ENCODE results near the gene MDFI. TPM values are rescaled to one million over a fixed set of nuclear protein-coding genes. Genes with fewer than 3 reads are reported as not detected.

MDFI gene
- total and polyA plus RNA-seq, 2 experiments from 2014 or later = 2.8 to 51.4 TPM

DNA sequence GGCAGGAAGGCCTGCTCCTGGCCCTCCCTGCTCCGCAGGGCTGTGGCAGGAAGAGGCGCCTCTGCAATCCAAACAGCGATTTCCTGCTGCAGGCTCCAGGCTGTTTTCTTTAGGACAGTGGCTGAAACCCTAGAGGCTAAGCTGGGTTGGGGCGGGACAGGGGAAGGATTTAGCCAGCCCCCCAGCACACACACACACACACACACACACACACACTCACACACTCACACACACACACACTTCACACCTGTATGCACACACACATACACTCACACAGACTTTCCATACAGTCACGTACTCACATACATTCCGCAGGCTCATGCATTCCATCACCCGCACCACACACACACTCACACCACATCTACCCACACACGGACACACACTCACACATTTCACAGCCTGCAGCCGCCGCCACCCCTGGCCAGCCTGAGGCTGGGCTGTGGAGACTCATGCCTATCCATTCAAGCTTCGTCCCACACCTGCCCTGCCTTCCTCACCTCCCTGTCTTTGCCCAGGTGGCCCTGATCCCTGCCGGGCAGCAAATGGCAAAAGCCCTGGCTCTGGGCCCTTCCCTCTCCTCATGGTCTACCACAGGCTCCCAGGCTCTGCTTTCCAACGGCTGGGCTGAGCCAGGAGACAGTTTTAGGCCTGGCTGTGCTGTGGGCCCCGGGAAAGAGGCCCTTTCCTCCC is 17.9 kb downstream of the MDFI start (continued):
- TF ChIP-seq, protein P1, sequence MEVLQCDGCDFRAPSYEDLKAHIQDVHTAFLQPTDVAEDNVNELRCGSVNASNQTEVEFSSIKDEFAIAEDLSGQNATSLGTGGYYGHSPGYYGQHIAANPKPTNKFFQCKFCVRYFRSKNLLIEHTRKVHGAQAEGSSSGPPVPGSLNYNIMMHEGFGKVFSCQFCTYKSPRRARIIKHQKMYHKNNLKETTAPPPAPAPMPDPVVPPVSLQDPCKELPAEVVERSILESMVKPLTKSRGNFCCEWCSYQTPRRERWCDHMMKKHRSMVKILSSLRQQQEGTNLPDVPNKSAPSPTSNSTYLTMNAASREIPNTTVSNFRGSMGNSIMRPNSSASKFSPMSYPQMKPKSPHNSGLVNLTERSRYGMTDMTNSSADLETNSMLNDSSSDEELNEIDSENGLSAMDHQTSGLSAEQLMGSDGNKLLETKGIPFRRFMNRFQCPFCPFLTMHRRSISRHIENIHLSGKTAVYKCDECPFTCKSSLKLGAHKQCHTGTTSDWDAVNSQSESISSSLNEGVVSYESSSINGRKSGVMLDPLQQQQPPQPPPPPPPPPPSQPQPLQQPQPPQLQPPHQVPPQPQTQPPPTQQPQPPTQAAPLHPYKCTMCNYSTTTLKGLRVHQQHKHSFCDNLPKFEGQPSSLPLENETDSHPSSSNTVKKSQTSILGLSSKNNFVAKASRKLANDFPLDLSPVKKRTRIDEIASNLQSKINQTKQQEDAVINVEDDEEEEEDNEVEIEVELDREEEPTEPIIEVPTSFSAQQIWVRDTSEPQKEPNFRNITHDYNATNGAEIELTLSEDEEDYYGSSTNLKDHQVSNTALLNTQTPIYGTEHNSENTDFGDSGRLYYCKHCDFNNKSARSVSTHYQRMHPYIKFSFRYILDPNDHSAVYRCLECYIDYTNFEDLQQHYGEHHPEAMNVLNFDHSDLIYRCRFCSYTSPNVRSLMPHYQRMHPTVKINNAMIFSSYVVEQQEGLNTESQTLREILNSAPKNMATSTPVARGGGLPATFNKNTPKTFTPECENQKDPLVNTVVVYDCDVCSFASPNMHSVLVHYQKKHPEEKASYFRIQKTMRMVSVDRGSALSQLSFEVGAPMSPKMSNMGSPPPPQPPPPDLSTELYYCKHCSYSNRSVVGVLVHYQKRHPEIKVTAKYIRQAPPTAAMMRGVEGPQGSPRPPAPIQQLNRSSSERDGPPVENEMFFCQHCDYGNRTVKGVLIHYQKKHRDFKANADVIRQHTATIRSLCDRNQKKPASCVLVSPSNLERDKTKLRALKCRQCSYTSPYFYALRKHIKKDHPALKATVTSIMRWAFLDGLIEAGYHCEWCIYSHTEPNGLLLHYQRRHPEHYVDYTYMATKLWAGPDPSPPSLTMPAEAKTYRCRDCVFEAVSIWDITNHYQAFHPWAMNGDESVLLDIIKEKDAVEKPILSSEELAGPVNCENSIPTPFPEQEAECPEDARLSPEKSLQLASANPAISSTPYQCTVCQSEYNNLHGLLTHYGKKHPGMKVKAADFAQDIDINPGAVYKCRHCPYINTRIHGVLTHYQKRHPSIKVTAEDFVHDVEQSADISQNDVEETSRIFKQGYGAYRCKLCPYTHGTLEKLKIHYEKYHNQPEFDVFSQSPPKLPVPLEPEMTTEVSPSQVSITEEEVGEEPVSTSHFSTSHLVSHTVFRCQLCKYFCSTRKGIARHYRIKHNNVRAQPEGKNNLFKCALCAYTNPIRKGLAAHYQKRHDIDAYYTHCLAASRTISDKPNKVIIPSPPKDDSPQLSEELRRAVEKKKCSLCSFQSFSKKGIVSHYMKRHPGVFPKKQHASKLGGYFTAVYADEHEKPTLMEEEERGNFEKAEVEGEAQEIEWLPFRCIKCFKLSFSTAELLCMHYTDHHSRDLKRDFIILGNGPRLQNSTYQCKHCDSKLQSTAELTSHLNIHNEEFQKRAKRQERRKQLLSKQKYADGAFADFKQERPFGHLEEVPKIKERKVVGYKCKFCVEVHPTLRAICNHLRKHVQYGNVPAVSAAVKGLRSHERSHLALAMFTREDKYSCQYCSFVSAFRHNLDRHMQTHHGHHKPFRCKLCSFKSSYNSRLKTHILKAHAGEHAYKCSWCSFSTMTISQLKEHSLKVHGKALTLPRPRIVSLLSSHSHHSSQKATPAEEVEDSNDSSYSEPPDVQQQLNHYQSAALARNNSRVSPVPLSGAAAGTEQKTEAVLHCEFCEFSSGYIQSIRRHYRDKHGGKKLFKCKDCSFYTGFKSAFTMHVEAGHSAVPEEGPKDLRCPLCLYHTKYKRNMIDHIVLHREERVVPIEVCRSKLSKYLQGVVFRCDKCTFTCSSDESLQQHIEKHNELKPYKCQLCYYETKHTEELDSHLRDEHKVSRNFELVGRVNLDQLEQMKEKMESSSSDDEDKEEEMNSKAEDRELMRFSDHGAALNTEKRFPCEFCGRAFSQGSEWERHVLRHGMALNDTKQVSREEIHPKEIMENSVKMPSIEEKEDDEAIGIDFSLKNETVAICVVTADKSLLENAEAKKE (CRISPR knock-in tag; IDR thresholded peaks at IDR 0.05) = no peak
- TF ChIP-seq, protein P2, sequence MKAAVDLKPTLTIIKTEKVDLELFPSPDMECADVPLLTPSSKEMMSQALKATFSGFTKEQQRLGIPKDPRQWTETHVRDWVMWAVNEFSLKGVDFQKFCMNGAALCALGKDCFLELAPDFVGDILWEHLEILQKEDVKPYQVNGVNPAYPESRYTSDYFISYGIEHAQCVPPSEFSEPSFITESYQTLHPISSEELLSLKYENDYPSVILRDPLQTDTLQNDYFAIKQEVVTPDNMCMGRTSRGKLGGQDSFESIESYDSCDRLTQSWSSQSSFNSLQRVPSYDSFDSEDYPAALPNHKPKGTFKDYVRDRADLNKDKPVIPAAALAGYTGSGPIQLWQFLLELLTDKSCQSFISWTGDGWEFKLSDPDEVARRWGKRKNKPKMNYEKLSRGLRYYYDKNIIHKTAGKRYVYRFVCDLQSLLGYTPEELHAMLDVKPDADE (IDR thresholded peaks at IDR 0.05) = no peak
- TF ChIP-seq EZH2 (IDR thresholded peaks at IDR 0.05; ENCODE audit: low read depth, unreplicated experiment) = no peak
- no peak for TF ChIP-seq NANOG (IDR thresholded peaks at IDR 0.05; ENCODE audit: borderline replicate concordance)
- no peak for TF ChIP-seq ZNF331 (CRISPR knock-in tag; IDR thresholded peaks at IDR 0.05; ENCODE audit: low read depth)
- TF ChIP-seq EZH2phosphoT487 (IDR thresholded peaks at IDR 0.05; ENCODE audit: unreplicated experiment) = no peak
